ENCODE measurements around the gene DAGLA.

Gene DAGLA

GRCh38 chr11:61769946-61770683 lies 89.9 kb downstream of the DAGLA start:
- no peak for DNase-seq

- no peak for DNase-seq
Observed at GRCh38 chr11:61771195-61771894, 91.2 kb downstream of the DAGLA start.

- DNase-seq = no peak
Observed at GRCh38 chr11:61771985-61772455, 91.8 kb downstream of the DAGLA start.

- DNase-seq = no peak
Observed at GRCh38 chr11:61773356-61773755, 93.2 kb downstream of the DAGLA start.

- DNase-seq = no peak
Observed at GRCh38 chr11:61773809-61774208, 93.6 kb downstream of the DAGLA start.

- DNase-seq = no peak
Observed at GRCh38 chr11:61774411-61774810, 94.2 kb downstream of the DAGLA start.

- no peak for DNase-seq
Observed at GRCh38 chr11:61775106-61775505, 94.9 kb downstream of the DAGLA start.

- DNase-seq = no peak
Observed at GRCh38 chr11:61775606-61776554, 95.7 kb downstream of the DAGLA start.

GRCh38 chr11:61776561-61777075 lies 96.4 kb downstream of the DAGLA start:
- peak; percentile 65 for DNase-seq

- peak; percentile 84 for DNase-seq
Observed at GRCh38 chr11:61777234-61778090, 97.3 kb downstream of the DAGLA start.

- DNase-seq = no peak
Observed at GRCh38 chr11:61778357-61778886, 98.2 kb downstream of the DAGLA start.

- DNase-seq = no peak
Observed at GRCh38 chr11:61778920-61779650, 98.9 kb downstream of the DAGLA start.

- no peak for DNase-seq
Observed at GRCh38 chr11:61779666-61780525, 99.7 kb downstream of the DAGLA start.

- DNase-seq = no peak
Observed at GRCh38 chr11:61780581-61781162, 100.5 kb downstream of the DAGLA start.

- no peak for DNase-seq
Observed at GRCh38 chr11:61781585-61781984, 101.4 kb downstream of the DAGLA start.

- DNase-seq = no peak
Observed at GRCh38 chr11:61782299-61782698, 102.1 kb downstream of the DAGLA start.

- DNase-seq = no peak
Observed at GRCh38 chr11:61782841-61783240, 102.7 kb downstream of the DAGLA start.

- no peak for DNase-seq
Observed at GRCh38 chr11:61783717-61784505, 103.7 kb downstream of the DAGLA start.

GRCh38 chr11:61784506-61784805 lies 104.3 kb downstream of the DAGLA start:
- DNase-seq = no peak

All from CD4-positive, alpha-beta T cell treated with Interleukin-6 for 4 hours (primary cell).